Ovary (tissue), 3 donors: ENCODE data around the gene UST.

Experiments used
- EP300 ChIP-seq: sonication (generic); formaldehyde crosslinking; IDR thresholded peaks from one replicate; pipeline ENCODE4 v1.6.1; 2017; ENCODE audit warnings: antibody characterized with exemption
- POLR2A ChIP-seq: fragments of 450-650 bp; IDR thresholded peaks from one replicate; pipeline ENCODE4 v1.6.1; 2017; ENCODE audit warnings: antibody characterized with exemption, mild to moderate bottlenecking, moderate library complexity
- TF ChIP-seq, protein P1 (sequence below), 3 donors: fragments of 450-650 bp in 2 of 3; fragments of 200-600 bp in 1 of 3; IDR thresholded peaks; one replicate each; pipeline versions ENCODE4 v1.5.1 to v1.8.0; 2016 to 2022; ENCODE audit warnings: antibody characterized with exemption in 3 of 3, mild to moderate bottlenecking in 1 of 3
- donor health status: DM: no; HTN: no; CAD: no.

DNA sequence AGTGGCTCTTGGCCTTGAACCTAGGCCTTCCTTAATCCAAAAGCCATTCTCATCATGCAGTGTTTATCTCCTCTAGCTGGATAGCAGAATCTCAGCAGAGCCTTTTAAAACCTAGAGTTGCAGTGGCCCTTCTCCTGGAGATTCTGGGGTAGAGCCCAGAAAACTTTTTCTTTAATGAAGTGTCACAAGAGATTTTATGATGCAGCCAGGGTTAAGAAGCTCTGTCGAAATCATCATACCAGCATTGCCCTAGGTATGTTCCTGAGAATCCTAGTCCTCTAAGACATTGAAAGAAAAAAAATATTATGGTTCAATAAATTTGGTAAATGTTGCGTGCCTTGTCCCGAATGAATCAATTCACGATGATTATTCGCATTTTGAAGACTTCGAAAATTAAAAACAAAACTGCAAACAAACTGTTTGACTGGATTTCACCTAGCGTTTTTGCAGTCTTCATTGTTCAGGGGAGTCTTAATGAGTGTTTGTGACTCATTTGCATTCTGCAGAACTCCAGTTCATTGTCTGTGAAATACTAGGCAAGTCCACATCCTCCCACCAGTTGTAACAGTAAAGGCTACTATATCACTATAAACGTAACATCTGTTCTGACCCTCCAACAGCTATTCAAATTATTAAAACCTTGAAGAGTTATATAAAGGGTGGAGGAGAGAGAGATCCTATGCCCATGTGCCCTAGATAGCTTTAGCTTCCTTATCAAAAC, 198.6 kb downstream of the UST start:
- TF ChIP-seq, protein P1, sequence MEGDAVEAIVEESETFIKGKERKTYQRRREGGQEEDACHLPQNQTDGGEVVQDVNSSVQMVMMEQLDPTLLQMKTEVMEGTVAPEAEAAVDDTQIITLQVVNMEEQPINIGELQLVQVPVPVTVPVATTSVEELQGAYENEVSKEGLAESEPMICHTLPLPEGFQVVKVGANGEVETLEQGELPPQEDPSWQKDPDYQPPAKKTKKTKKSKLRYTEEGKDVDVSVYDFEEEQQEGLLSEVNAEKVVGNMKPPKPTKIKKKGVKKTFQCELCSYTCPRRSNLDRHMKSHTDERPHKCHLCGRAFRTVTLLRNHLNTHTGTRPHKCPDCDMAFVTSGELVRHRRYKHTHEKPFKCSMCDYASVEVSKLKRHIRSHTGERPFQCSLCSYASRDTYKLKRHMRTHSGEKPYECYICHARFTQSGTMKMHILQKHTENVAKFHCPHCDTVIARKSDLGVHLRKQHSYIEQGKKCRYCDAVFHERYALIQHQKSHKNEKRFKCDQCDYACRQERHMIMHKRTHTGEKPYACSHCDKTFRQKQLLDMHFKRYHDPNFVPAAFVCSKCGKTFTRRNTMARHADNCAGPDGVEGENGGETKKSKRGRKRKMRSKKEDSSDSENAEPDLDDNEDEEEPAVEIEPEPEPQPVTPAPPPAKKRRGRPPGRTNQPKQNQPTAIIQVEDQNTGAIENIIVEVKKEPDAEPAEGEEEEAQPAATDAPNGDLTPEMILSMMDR (IDR thresholded peaks at IDR 0.05): no peak
- TF ChIP-seq POLR2A (no peak), EP300 (no peak)
